T1000 (cell line): ENCODE results near the gene MAGEE2.
"Not testable (repeated sequence)": the region's sequence is repeated elsewhere in the genome, so short reads cannot be mapped to it uniquely, and the experiment has no call there.

Experiments used
- DNase-seq: peaks from one replicate; lab custom pipeline; 2025; ENCODE audit warnings: mixed read lengths; lab: John Stamatoyannopoulos, UW

Gene MAGEE2

DNA sequence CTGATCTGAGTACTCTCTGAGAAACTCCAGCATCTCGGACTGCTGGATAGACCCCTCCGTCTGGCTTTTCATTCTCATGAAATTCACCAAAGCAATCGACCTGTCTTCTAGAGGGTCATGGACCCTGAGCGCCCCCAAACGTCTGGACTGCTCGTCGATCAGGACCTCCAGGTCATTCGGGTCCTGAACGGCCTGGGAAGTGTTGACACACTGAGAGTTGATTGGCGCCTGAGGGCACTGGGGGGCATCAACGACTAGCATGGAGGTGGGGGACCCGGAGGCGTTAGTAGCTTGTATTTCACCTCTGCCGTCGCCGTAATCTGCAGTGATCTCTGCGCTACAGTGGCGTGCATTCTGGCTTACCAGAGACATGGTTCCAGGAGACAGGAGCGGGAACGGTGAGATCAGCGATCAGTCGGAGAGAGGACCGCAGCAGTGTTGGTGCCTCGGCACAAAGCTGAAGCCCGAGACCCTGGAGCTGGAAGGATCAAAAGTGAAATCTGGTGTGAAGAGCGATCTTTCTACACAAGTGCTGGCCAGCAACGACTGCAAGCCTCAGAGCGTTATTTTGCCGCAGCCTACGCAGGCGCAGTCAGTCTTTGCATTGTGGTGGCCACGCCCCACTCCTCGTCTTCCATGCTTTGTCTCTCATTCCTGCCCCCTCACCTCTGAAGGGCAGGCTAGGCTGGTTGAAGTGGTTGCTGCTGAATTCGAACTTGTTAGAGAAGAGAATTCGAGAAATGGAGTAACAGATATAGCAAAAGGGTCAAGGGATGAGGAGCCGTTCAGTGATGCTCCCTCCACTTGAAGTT is at the start of gene MAGEE2:
Gene MAGEE2, minus strand, starts transcription at position 575 of the 812 bp plus-strand sequence. Its CDS starts 203 bp downstream, at position 372.
- DNase-seq: no peak

DNA sequence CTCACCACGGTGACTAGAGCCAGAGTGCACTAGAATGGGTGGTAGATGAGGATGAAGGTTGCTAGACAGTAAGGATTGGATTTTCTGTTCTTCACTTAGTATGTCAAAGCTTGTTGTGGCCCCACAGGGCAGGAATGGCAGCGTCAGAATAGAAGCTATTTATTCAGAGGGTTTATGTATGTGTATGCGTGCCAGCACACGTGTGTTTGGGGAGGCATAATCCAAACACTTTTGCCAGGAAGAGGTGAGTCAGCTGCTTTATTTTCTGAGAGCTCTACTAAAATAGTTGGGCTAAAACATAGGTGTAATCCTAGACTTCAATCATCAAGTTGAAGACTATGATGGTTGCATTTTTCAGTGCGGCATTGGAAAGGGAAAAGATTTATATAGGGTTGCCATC is 1.2 kb upstream of the MAGEE2 start:
- no peak for DNase-seq

GRCh38 chrX:75781611-75782010 is 3.4 kb downstream of the MAGEE2 start:
- no peak for DNase-seq

- not testable (repeated sequence) for DNase-seq
These were observed 17.0 kb downstream of the MAGEE2 start for GRCh38 chrX:75768063-75768462.

DNA sequence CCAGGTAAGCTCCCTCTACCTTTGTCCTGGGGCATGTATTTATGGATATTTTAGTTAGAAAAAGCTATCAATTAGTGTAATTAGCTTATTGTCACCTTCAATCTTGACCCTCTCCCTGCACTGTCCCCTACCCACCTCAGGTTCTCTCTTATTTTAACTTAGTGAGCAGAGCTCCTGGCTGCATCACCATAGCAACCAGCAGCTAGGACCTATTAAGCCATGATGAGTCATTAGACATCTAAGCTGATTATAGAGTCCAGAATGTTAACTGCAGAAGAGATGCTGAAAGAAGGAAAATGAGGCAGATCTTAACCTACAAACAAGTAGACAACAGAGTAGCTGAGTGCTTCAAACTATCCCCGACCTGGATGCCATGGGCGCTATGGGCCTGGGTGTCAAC is 36.6 kb downstream of the MAGEE2 start:
- DNase-seq: peak; percentile 1

DNA sequence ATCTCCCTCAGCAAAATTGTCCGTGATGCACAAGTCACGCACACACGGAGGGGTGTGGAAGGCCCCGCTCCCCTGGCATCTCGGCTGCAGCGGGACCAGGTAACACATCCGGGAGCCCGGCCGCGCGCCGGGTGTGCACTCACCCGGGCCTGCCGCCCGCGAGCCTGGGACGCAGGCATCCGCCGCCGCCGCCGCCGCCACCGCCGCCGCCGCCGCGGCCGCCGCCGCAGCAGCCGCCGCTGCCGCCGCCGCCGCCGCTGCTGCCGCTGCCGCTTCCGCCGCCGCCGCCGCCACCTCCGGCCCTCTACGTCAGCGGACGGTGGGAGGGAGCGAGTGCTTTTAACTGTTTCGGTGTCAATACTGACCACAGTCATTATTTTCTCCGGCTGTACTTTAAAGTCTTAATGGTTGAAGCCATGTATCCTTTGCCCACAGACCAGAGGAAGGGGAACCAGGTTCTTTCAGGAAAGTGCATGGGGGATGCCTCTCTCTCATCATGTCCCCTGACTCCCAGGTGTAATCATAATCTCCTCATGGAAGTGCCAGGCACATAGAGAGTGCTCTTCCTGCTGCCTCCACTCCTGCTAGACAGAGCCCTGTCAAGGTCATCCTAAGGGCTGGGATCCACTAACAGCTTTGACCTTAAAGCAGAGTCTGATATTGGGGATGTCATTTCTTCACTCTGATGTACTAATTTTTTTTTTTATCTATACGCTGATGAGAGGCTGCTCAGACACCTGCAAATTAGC is 38.0 kb downstream of the MAGEE2 start:
- DNase-seq: peak; percentile 16
